HG02840 (cell line): ENCODE data around the gene LCN6.

ENCODE experiments used
- ATAC-seq: cut with Tn5 transposase; IDR thresholded peaks from one replicate; pipeline ENCODE4 v1.9.1; 2021; ENCODE audit warnings: mild to moderate bottlenecking, moderate library complexity, moderate number of reproducible peaks; ENCODE audit not compliant: unreplicated experiment, low FRiP score

LCN6 gene

GRCh38 chr9:136728080-136728547 lies 20.2 kb downstream of the LCN6 start:
- peak; percentile 70 for ATAC-seq

GRCh38 chr9:136726631-136727191 lies 21.6 kb downstream of the LCN6 start:
- ATAC-seq, result no peak

- no peak for ATAC-seq
Observed at GRCh38 chr9:136726118-136726517, 22.2 kb downstream of the LCN6 start.

GRCh38 chr9:136725612-136726011 lies 22.7 kb downstream of the LCN6 start:
- ATAC-seq, result no peak

DNA sequence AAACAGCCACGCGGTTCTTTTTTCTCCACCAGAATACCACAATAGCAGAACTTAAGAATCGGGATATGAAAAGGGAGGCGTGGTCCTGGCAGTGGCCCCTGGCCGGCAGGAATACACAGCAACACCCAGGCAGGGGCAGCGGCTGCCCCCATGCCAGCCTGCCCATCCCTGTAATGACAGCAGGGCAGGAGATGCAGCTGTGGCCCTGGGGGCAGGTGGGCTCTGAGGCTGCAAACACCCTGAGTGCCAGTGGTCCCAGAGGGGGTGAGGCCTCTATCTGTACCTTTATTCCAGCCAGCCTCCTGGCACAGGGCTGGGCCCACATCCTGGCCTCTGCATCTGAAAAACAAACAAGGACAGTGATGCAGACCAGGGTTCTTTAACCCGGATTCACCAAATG lies 23.6 kb downstream of the LCN6 start:
- no peak for ATAC-seq

GRCh38 chr9:136723989-136724388 lies 24.3 kb downstream of the LCN6 start:
- no peak for ATAC-seq

DNA sequence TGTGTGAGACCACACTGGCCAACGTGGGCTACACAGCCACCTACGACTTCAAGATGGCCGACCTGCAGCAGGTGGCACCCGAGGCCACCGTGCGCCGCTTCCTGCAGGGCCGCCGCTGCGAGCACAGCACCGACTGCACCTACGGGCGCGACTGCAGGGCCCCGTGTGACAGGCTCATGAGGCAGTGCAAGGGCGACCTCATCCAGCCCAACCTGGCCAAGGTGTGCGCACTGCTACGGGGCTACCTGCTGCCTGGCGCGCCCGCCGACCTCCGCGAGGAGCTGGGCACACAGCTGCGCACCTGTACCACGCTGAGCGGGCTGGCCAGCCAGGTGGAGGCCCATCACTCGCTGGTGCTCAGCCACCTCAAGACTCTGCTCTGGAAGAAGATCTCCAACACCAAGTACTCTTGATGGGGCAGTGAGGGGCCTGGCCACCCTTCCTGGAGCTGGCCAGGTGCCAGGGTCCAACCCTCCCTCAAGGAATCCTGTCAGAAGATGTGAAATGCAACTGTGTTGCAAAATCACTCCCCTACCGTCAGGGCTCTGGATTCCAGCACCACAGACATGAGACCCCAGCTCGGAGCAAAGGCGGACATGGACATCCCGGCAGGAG lies 24.9 kb downstream of the LCN6 start:
- ATAC-seq, result no peak

DNA sequence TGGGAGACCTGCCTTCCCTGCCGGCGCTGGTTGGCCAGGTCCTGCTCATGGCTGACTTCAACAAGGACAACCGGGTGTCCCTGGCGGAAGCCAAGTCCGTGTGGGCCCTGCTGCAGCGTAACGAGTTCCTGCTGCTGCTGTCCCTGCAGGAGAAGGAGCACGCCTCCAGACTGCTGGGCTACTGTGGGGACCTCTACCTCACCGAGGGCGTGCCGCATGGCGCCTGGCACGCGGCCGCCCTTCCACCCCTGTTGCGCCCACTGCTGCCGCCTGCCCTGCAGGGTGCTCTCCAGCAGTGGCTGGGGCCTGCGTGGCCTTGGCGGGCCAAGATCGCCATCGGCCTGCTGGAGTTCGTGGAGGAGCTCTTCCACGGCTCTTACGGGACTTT lies 25.4 kb downstream of the LCN6 start:
- ATAC-seq, result no peak

- no peak for ATAC-seq
Observed at GRCh38 chr9:136722093-136722968, 26.0 kb downstream of the LCN6 start.

DNA sequence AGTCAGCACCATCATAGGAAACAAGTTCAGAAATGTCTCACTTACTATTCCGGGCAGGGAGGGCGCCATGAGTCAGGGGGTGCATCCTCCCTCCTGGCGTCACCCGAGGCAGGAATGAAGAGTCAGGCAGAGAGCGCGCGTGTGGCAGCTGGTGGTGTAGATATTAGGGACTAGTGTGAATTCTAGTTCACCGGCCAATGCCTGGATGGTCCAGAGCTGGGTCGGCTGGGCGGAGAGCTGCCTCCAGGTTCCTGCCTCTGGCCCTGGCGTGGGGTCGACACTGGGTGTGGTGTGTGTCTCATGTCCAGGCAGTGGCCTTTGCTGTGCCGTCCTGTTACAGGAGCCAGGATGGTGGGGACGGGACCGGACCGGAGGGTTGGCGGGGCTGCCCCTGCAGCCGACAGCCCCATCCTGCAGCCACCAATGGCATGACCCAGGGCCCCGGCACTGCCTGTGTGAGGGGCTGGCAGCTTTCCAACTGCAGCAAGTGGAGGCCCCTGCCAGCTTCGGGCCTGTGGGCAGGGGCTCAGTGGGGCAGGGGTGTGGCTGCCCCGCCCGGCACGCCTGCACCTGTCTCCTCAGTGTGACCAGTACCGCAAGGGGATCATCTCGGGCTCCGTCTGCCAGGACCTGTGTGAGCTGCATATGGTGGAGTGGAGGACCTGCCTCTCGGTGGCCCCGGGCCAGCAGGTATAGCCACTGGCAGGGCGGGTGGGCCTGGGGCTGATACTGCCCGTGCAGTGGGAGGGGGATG lies 26.8 kb downstream of the LCN6 start:
- ATAC-seq, result no peak

GRCh38 chr9:136720898-136721338 lies 27.4 kb downstream of the LCN6 start:
- ATAC-seq, result no peak

GRCh38 chr9:136720251-136720897 lies 28.0 kb downstream of the LCN6 start:
- ATAC-seq, result no peak

DNA sequence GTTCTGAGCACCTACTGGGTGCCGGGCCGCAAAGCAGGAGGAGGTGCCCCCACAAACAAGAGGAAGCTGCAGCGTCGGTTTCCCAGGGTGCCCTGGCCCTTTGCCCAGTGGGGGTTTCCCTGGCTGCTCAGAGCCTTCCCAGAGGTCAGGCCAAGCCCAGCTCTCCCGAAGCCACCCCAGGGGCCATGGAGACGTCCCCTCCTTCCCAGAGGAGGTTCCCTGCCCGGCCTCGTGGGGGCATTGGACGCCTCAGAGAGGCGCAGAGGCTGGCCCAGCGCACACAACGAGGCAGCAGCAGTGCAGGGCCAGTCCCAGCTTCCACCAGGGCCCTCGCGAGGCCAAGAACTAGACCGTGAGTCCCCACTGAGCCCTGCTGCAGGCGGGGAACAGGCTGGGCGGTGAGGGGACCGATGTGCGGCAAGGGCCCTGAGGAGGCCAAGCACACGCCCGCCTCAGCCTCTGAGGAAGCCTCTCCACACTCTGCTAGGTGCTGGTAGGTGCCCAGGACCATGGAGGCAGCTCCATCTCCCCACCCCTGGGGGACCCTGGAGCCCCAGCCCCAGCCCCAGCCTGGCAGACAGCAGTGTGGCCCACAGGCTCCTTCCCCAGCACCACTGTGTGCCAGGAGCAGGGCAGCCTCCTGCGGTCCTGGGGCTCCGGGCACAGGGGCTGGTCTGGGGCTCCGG lies 29.0 kb downstream of the LCN6 start:
- no peak for ATAC-seq

DNA sequence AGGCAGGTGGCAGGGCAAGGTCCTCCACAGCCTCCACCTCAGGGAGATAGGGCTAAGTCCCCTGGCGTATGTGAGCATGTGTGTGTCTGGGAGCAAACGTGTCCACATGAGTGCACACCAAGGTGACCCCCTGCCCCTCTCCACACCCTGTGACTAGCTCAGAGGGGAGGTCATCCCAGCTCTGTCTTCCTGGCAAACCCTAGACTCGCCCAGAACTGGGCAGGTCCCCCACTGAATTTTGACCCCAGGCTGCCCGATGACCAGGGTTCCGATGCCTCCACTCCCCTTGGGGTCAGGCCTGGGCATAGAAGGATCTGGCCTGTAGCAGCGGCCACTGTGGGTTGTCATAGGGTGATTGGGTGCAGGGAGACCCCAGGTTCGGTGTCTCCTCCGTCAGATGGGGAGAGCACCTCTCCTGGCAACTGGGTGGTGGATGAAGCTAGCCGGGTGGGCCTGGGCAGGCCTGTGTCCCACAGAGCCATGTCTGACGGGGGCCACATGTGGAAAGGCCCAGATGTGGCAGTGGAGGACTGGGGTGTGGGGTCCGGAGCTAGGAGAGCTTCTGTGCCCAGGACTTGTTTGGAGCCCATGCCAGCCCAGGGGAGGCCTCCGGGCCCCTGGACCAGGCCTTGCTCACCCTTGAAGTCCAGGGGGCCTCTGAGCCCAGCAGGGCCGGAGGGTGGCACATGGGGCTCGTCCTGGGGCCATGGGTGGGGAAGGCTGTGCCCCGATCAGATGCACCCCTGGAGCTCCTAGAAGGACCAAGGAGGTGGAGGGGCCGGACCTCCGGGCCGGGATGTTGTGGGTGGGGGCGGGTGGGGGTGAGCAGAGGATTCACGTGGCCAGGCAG lies 29.8 kb downstream of the LCN6 start:
- ATAC-seq, result no peak

DNA sequence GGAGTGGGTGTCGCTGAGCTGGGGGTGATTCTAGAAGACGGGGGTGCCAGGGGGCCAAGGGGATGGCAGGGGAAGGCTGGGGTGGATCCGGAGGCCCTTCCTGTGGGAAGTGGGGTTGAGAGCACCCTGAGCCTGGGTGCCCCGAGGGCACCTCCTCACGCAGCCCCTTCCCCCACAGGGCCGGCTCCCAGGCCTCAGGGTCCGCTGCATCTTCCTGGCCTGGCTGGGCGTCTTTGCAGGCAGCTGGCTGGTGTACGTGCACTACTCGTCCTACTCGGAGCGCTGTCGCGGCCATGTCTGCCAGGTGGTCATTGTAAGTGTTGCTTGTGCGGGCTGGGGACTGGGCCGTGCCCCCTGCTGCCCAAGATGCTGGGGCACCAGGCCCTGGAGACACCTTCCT lies 30.9 kb downstream of the LCN6 start:
- no peak for ATAC-seq

- no peak for ATAC-seq
Observed at GRCh38 chr9:136714893-136715274, 33.4 kb downstream of the LCN6 start.

DNA sequence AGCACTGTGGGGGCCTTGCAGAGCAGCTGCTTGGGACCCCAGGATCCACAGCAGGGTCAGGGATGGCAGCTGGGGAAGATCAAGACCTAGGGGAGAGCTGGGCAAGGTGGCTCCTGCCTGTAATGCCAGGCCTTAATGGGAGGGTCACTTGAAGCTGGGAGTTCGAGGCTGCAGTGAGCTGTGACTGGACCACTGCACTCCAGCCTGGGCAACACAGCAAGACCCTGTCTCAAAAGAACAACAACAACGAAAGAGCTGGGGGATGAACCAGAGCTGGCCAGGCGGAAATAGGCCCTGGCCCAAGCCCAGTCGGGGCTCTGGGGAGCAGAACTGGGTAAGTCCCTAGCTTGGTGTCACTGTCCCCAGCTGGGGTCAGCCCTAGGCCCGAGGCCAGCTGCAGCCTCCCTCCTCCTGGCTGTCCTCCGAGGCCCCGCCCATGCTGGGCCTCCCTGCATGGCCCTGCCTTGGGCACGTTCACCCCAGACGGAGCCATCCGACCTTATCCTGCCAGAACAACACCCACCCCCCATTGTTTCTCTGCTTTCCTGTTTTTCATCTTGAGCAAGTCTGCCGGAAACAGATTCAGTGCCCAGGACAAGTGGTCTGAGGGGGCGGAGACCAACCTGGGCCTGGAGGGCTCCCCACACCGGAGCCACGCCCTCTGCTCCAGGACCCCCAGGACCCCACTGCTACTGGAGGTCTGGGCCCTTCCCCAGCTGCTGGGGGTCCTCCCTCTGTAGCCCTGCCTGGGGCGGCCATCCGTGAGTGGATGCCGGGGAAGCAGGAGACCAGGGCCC lies 34.0 kb downstream of the LCN6 start:
- no peak for ATAC-seq

DNA sequence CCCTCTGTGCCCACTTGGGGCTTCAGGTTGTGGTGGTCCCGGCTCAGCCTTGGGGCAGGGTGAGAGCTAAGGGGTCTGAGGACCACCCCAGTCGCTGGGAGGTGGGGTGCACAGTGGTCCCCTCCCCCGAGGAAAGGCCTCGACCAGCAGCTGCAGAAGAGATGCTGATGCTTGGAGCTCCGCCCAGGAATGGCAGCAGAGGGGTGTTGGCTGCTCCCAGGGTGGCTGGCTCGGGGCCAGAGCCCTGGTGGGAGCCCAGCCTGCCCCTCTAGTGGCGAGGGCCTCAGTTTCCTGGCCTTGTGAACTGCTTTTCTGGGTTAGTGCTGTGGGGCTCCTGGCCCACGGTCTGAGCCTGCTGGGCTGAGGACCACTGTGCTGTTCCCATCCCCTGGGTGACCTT lies 34.8 kb downstream of the LCN6 start:
- ATAC-seq, result no peak
